GM10248 (cell line): ENCODE measurements around the gene FZD8.
"Not testable (repeated sequence)": the region's sequence is repeated elsewhere in the genome, so short reads cannot be mapped to it uniquely, and the experiment has no call there.

ENCODE experiments used
- CTCF ChIA-PET: fragments of 300-600 bp; sonication (Branson Sonifier 250); formaldehyde crosslinking; extraction: SDS; loops from one replicate; lab custom pipeline; 2021; ENCODE audit warnings: antibody characterized with exemption; lab: Yijun Ruan, JAX
- POLR2A ChIA-PET: fragments of 350-650 bp; sonication (Branson Sonifier 250); formaldehyde crosslinking; extraction: SDS; loops from one replicate; lab custom pipeline; 2020; ENCODE audit warnings: antibody characterized with exemption; lab: Yijun Ruan, JAX
- DNase-seq: peaks from one replicate; pipeline ENCODE4 v3.0.0; 2012; ENCODE audit errors: extremely low spot score
- TF ChIP-seq, protein P1 (sequence below): IDR thresholded peaks from 2 replicates; pipeline ENCODE4 v1.5.1; 2012; ENCODE audit warnings: mild to moderate bottlenecking, low read depth; ENCODE audit errors: extremely low read depth, missing control alignments, control extremely low read depth

Gene FZD8, protein sequence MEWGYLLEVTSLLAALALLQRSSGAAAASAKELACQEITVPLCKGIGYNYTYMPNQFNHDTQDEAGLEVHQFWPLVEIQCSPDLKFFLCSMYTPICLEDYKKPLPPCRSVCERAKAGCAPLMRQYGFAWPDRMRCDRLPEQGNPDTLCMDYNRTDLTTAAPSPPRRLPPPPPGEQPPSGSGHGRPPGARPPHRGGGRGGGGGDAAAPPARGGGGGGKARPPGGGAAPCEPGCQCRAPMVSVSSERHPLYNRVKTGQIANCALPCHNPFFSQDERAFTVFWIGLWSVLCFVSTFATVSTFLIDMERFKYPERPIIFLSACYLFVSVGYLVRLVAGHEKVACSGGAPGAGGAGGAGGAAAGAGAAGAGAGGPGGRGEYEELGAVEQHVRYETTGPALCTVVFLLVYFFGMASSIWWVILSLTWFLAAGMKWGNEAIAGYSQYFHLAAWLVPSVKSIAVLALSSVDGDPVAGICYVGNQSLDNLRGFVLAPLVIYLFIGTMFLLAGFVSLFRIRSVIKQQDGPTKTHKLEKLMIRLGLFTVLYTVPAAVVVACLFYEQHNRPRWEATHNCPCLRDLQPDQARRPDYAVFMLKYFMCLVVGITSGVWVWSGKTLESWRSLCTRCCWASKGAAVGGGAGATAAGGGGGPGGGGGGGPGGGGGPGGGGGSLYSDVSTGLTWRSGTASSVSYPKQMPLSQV

DNA sequence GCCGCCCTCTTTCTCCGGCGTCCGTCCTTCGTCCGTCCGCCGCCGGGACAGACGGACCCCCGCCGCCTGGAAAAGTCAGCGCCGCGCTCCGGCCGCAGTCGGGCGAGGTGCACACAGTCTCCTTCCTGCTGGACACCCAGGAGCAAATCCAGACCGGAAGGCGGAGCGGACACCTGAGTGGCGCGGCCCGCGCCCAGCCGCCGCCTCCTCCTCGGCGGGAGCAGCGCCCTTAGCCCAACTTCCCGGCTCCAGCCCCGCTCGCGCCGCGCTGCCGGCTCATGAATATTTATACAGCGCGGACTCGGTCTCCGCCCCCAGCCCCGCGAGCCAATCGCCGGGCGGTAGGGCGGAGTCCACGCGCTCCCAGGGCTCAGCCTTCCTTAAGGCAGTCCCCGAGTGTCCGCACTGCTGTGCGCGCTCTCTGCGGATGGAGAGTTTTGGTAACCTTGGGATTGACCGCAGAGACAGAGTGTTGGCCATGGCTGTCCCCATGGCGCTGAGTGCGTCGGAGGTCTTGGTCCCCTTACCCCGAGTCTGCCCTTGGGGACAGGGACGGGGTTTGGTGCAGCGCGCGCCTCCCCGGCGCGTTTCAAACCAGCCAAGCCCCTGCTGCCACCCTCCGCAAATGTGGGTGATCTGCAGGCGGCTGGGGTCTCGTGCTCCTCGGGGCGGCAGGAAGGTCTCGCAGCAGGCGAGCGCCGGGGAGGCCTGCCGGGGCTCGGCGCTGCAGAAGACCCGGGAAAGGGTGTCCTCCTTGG, at the start of gene FZD8:
Gene FZD8, minus strand, starts transcription at position 262 of the 758 bp plus-strand sequence. CDS start 867 bp downstream, outside the sequence.
- DNase-seq: peak; percentile 86
- ChIA-PET CTCF (no interaction called here), POLR2A (no interaction called here)
- TF ChIP-seq, protein P1, sequence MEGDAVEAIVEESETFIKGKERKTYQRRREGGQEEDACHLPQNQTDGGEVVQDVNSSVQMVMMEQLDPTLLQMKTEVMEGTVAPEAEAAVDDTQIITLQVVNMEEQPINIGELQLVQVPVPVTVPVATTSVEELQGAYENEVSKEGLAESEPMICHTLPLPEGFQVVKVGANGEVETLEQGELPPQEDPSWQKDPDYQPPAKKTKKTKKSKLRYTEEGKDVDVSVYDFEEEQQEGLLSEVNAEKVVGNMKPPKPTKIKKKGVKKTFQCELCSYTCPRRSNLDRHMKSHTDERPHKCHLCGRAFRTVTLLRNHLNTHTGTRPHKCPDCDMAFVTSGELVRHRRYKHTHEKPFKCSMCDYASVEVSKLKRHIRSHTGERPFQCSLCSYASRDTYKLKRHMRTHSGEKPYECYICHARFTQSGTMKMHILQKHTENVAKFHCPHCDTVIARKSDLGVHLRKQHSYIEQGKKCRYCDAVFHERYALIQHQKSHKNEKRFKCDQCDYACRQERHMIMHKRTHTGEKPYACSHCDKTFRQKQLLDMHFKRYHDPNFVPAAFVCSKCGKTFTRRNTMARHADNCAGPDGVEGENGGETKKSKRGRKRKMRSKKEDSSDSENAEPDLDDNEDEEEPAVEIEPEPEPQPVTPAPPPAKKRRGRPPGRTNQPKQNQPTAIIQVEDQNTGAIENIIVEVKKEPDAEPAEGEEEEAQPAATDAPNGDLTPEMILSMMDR: no peak

DNA sequence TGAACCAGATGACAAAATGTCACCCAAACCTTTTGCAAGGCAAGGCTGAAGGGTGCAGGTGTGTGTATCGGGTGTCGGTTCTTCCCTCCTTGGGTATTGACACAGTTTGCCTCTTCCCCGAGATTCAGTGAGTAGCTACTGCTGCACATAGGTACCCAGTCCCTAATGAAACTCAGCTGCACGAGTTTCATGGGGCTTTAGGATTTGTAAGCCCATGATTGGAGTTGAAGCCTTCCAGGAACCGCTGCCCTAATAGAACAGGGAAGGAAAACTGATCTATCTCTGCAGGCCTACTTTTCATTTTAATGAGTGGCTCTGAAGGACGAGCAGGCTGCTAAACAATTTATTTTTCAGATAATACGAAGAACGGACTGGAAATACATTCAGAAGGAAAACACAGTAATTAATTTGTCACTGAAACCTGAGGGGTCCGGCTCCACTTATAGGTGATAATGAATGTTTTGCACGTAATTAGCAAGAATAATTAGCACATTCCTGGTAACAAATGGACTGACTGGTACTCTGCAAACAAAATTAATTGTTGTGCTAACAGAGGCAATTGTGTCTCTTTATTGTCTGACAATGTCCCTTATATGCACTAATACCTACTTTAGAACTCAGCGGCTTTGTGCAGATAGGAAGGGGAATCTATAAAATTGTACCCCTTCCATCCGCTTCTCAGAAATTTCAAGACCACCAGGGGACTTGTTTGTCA, 49.6 kb upstream of the FZD8 start:
- DNase-seq: no peak
- CTCF ChIA-PET: no interaction called here
- TF ChIP-seq, protein P1: no peak
- POLR2A ChIA-PET: no interaction called here

DNA sequence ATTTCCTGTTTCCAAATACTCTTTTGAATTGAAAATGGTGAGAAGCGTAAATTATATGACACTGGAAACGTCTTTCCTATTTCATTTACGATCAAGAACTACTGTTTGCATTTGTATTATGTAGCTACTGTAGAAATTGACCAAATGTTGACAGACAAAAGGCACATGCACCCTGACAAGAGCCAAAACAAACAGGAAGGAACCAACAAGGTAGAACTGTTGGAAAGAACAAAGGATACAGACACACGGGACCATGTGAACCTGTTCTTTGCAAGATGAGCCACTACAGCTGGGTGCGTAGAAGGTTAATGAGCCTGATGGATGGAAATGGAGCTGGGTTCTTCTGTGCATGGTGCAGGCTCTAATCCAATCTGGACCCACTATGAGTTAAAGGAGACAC, 48.4 kb upstream of the FZD8 start:
- CTCF ChIA-PET: interaction anchor here (1.0 kb wide), 1 partner anchor 10 kb away, joined by 3 read pairs; no protein-coding TSS in a partner anchor
- POLR2A ChIA-PET: no interaction called here
- TF ChIP-seq, protein P1: no peak
- no peak for DNase-seq

DNA sequence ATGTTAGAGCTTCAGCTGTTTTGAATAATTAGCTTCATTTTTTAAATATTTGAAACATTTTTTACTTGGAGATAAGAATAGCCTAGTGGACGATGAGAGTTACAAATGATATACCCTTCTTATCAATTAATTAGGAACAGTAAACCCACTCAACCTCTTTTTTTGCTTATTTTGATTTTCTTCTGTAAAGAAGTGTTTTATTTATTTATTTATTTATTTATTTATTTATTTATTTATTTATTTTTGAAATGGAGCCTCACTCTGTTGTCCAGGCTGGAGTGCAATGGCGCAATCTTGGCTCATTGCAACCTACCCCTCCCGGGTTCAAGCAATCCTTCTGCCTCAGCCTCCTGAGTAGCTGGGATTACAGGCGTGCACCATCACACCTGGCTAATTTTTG, 43.8 kb upstream of the FZD8 start:
- DNase-seq, POLR2A ChIA-PET: not testable (repeated sequence)
- CTCF ChIA-PET: interaction anchor here (1.4 kb wide), 1 partner anchor 12 kb away, joined by 3 read pairs; no protein-coding TSS in a partner anchor

DNA sequence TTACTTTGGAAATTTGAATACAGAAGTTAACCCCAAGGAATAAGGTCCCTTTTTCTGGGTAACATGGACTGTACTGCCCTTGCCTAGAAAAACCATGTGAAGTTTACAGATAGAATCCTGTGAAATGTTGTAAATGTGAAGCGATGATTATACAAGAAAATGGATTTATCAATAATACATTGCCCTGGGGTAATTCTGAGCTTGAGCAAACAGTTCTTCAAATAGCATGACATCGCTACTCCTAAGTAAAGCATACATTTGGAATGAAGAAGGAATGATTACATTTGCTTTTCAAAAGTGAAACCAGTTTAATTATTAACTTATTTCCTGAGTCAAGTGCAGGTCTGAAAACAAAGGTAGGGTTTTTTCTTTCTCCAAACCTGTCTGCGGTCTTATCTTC, 43.3 kb upstream of the FZD8 start:
- TF ChIP-seq, protein P1: no peak
- CTCF ChIA-PET: interaction anchor here (1.4 kb wide), 1 partner anchor 12 kb away, joined by 3 read pairs; no protein-coding TSS in a partner anchor
- POLR2A ChIA-PET: no interaction called here
- no peak for DNase-seq

DNA sequence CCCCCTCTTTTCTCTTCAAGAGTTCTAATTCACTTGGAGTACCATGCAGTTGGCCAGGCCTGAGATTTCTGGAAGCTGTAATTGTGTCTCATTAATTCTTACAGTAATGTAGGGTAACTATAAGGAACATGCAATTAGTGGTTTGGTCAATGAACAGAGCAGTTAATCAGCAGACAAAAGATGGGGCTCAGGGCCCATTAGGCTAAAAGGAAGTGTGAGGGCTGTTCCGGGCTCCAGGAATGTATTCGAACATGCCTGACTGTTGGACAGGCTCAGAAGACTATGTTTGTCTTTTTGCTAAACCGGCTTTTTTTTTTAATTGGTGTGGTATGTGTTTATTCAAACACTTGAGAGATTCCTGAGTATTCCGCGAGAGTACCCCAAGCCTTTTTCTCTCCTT, 42.5 kb upstream of the FZD8 start:
- ChIA-PET CTCF (no interaction called here), POLR2A (no interaction called here)
- no peak for DNase-seq
- TF ChIP-seq, protein P1: no peak
